Mesodermal cell (in vitro differentiated cells): ENCODE data around the gene NPC1. TPM values are rescaled to one million over a fixed set of nuclear protein-coding genes. Genes with fewer than 3 reads are reported as not detected.

Experiments
- H3K27ac ChIP-seq: 2 replicates; pipeline ENCODE4 v1.7.0; 2013; ENCODE audit warnings: mild to moderate bottlenecking, low read depth, low read length, moderate library complexity; ENCODE audit not compliant: severe bottlenecking
- H3K36me3 ChIP-seq: 2 replicates; pipeline ENCODE4 v1.7.1; 2013; ENCODE audit warnings: mild to moderate bottlenecking, low read length, moderate library complexity; ENCODE audit not compliant: control insufficient read depth, insufficient read depth
- H3K4me1 ChIP-seq: one replicate; pipeline ENCODE4 v1.7.1; 2013; ENCODE audit warnings: mild to moderate bottlenecking, low read length; ENCODE audit not compliant: insufficient read depth, control insufficient read depth, poor library complexity, severe bottlenecking
- H3K4me3 ChIP-seq: 2 replicates; pipeline ENCODE4 v1.7.0; 2013; ENCODE audit warnings: low read length, control low read depth, mild to moderate bottlenecking; ENCODE audit not compliant: insufficient read depth, poor library complexity, severe bottlenecking; ENCODE audit errors: extremely low read depth
- H3K9me3 ChIP-seq: 2 replicates; pipeline ENCODE4 v1.7.1; 2013; ENCODE audit warnings: mild to moderate bottlenecking, low read length, moderate library complexity; ENCODE audit not compliant: control insufficient read depth
- WGBS, 2 experiments: methylation state at CpG; one replicate each; pipeline ENCODE4 v1.1.5; 2013; ENCODE audit warnings: missing lambda C conversion rate in 2 of 2; ENCODE audit not compliant: insufficient coverage in 2 of 2; 5-methylcytosine and 5-hydroxymethylcytosine counted together
- polyA plus RNA-seq, 2 experiments: library from polyadenylated mRNA; stranded (reverse); fragments of 50-300 nt; gene quantifications; one replicate each; pipeline ENCODE4 v1.2.3, GENCODE V29; 2013

Gene NPC1
- 65.3 TPM for polyA plus RNA-seq (2013, experiment 1 of 2)
- 53.8 TPM for polyA plus RNA-seq (2013, experiment 2 of 2)

GRCh38 chr18:23586249-23587196, at the start of gene NPC1:
NPC1 (minus strand) TSS chr18:23586506; CDS start chr18:23586343, 163 bp downstream.
- 0% methylated on average over 59 to 80 of the region's 95 CpGs for WGBS, 2 experiments
- H3K4me3 ChIP-seq, result peak within 1 kb of the TSS; percentile 95
- no peaks in the 10 kb centered on the region for H3K9me3 ChIP-seq
- peaks cover 29% of the 10 kb centered on the region for H3K36me3 ChIP-seq
- peaks cover 16% of the 10 kb centered on the region for H3K4me1 ChIP-seq
- peak within 1 kb of the TSS; percentile 100 for H3K27ac ChIP-seq

- Histone ChIP-seq H3K4me3 (no peak overlapping the region), H3K4me1 (peaks cover 3% of the 10 kb centered on the region), H3K27ac (no peak overlapping the region), H3K36me3 (no peaks in the 10 kb centered on the region), H3K9me3 (no peaks in the 10 kb centered on the region)
- WGBS, 2 experiments, result 100% methylated on average over 1 of the region's 3 CpGs; no CpG with 5 or more reads in 1 of the 2 experiments
These were observed 49.7 kb upstream of the NPC1 start for GRCh38 chr18:23636071-23636399.

- 58 to 73% methylated on average over 3 to 4 of the region's 6 CpGs for WGBS, 2 experiments
- no peaks in the 10 kb centered on the region for H3K9me3 ChIP-seq
These were observed 49.2 kb upstream of the NPC1 start for GRCh38 chr18:23635283-23636070.

GRCh38 chr18:23634692-23635091, 48.4 kb upstream of the NPC1 start:
- Histone ChIP-seq H3K4me3 (no peak overlapping the region), H3K36me3 (no peaks in the 10 kb centered on the region), H3K9me3 (no peaks in the 10 kb centered on the region), H3K27ac (no peak overlapping the region), H3K4me1 (peaks cover 3% of the 10 kb centered on the region)
- WGBS, 2 experiments, result 90 to 100% methylated on average over 1 to 2 of the region's 3 CpGs

More at GRCh38 chr18:23635283-23636070, 49.2 kb upstream of the NPC1 start:
- no peaks in the 10 kb centered on the region for H3K36me3 ChIP-seq
- peaks cover 3% of the 10 kb centered on the region for H3K4me1 ChIP-seq
- H3K27ac ChIP-seq, result no peak overlapping the region
- H3K4me3 ChIP-seq, result no peak overlapping the region

- no peaks in the 10 kb centered on the region for H3K36me3 ChIP-seq
- no CpG with 5 or more reads among the region's 1 CpG for WGBS, 2 experiments
- peaks cover 3% of the 10 kb centered on the region for H3K4me1 ChIP-seq
- H3K9me3 ChIP-seq, result no peaks in the 10 kb centered on the region
- no peak overlapping the region for H3K27ac ChIP-seq
- no peak overlapping the region for H3K4me3 ChIP-seq
These were observed 46.3 kb upstream of the NPC1 start for GRCh38 chr18:23632615-23633014.

- Histone ChIP-seq H3K4me1 (peaks cover 3% of the 10 kb centered on the region), H3K36me3 (no peaks in the 10 kb centered on the region), H3K4me3 (no peak overlapping the region), H3K9me3 (no peaks in the 10 kb centered on the region), H3K27ac (no peak overlapping the region)
- 57 to 68% methylated on average over 10 to 11 of the region's 11 CpGs for WGBS, 2 experiments
These were observed 45.4 kb upstream of the NPC1 start for GRCh38 chr18:23631746-23632145.

- Histone ChIP-seq H3K4me1 (peaks cover 3% of the 10 kb centered on the region), H3K27ac (no peak overlapping the region), H3K9me3 (no peaks in the 10 kb centered on the region), H3K36me3 (no peaks in the 10 kb centered on the region), H3K4me3 (no peak overlapping the region)
- 90% methylated on average over 2 of the region's 5 CpGs; no CpG with 5 or more reads in 1 of the 2 experiments for whole genome bisulfite sequencing, 2 experiments
These were observed 45.0 kb upstream of the NPC1 start for GRCh38 chr18:23631312-23631711.

GRCh38 chr18:23629444-23629946, 43.2 kb upstream of the NPC1 start:
- WGBS, 2 experiments, result 100% methylated on average over 3 to 4 of the region's 4 CpGs

GRCh38 chr18:23627970-23628369, 41.7 kb upstream of the NPC1 start:
- H3K4me1 ChIP-seq, result no peaks in the 10 kb centered on the region
- no peak overlapping the region for H3K4me3 ChIP-seq
- no peak overlapping the region for H3K27ac ChIP-seq
- H3K9me3 ChIP-seq, result no peaks in the 10 kb centered on the region
- H3K36me3 ChIP-seq, result no peaks in the 10 kb centered on the region

More at GRCh38 chr18:23629444-23629946, 43.2 kb upstream of the NPC1 start:
- Histone ChIP-seq H3K27ac (no peak overlapping the region), H3K4me3 (no peak overlapping the region), H3K36me3 (no peaks in the 10 kb centered on the region), H3K9me3 (no peaks in the 10 kb centered on the region), H3K4me1 (no peaks in the 10 kb centered on the region)

- WGBS, 2 experiments, result 93% methylated on average over 2 of the region's 3 CpGs; no CpG with 5 or more reads in 1 of the 2 experiments
- H3K36me3 ChIP-seq, result no peaks in the 10 kb centered on the region
- H3K27ac ChIP-seq, result no peak overlapping the region
- no peaks in the 10 kb centered on the region for H3K9me3 ChIP-seq
- H3K4me1 ChIP-seq, result no peaks in the 10 kb centered on the region
- no peak overlapping the region for H3K4me3 ChIP-seq
These were observed 41.0 kb upstream of the NPC1 start for GRCh38 chr18:23627321-23627720.
